Upper lobe of right lung (tissue), 1 donor: ENCODE measurements around the gene AGA. TPM values are rescaled to one million over a fixed set of nuclear protein-coding genes. Genes with fewer than 3 reads are reported as not detected.

Experiments used
- ATAC-seq: fragments of 200-7000 bp; cut with Tn5 transposase; one replicate; pipeline ENCODE4 v1.9.1; 2020; ENCODE audit warnings: mild to moderate bottlenecking, moderate library complexity
- DNase-seq: peaks from one replicate; pipeline ENCODE4 v3.0.0-alpha.2; 2020
- H3K27ac ChIP-seq: fragments of 200-600 bp; one replicate; pipeline ENCODE4 v1.8.0; 2022
- H3K27me3 ChIP-seq: fragments of 200-600 bp; one replicate; pipeline ENCODE4 v1.8.0; 2022; ENCODE audit warnings: mild to moderate bottlenecking
- H3K36me3 ChIP-seq: fragments of 200-600 bp; one replicate; pipeline ENCODE4 v1.8.0; 2022
- H3K4me1 ChIP-seq: fragments of 200-600 bp; one replicate; pipeline ENCODE4 v1.8.0; 2022
- H3K4me3 ChIP-seq: fragments of 200-600 bp; one replicate; pipeline ENCODE4 v1.8.0; 2022; ENCODE audit warnings: mild to moderate bottlenecking
- H3K9me3 ChIP-seq: fragments of 200-600 bp; one replicate; pipeline ENCODE4 v1.8.0; 2022
- CTCF ChIP-seq: fragments of 200-600 bp; IDR thresholded peaks from one replicate; pipeline ENCODE4 v1.8.0; 2022; ENCODE audit warnings: antibody characterized with exemption
- intact Hi-C: fragments of 100-400 bp; cut with DNase I; formaldehyde crosslinking; loops from one replicate; pipeline ENCODE4 v1.11.0; 2022
- total RNA-seq: library from RNA; stranded (reverse); fragmentation: NEBNext Ultra II Directional; extraction: Animal tissue kit (Norgen Biotek cat#: 25700); gene quantifications from one replicate; pipeline ENCODE4 v1.2.1, GENCODE V29; 2021
- donor health status: DM: no; HTN: yes; CAD: no; lungs with severe emphysema.

The AGA gene
- total RNA-seq, 1 donor from 2014 or later = 30.2 TPM

GRCh38 chr4:177410566-177410965, 31.7 kb downstream of the AGA start:
- DNase-seq (no peak), ATAC-seq (no peak)
- H3K9me3 ChIP-seq = no peaks in the 10 kb centered on the region
- no peak overlapping the region for H3K4me3 ChIP-seq
- intact Hi-C loops = no loop called here
- no peaks in the 10 kb centered on the region for H3K27me3 ChIP-seq
- H3K27ac ChIP-seq = no peak overlapping the region
- H3K36me3 ChIP-seq = no peaks in the 10 kb centered on the region
- H3K4me1 ChIP-seq = no peaks in the 10 kb centered on the region
- no peak for TF ChIP-seq CTCF

- H3K27ac ChIP-seq = no peak overlapping the region
- DNase-seq = no peak
- intact Hi-C loops = no loop called here
- no peak for ATAC-seq
- no peaks in the 10 kb centered on the region for H3K9me3 ChIP-seq
- no peaks in the 10 kb centered on the region for H3K4me1 ChIP-seq
- H3K4me3 ChIP-seq = no peak overlapping the region
- no peaks in the 10 kb centered on the region for H3K36me3 ChIP-seq
- H3K27me3 ChIP-seq = no peaks in the 10 kb centered on the region
- TF ChIP-seq CTCF = no peak
These were observed 34.2 kb downstream of the AGA start for GRCh38 chr4:177408023-177408422.

- Histone ChIP-seq H3K9me3 (no peaks in the 10 kb centered on the region), H3K36me3 (no peaks in the 10 kb centered on the region), H3K4me3 (no peak overlapping the region), H3K27ac (no peak overlapping the region), H3K4me1 (no peaks in the 10 kb centered on the region), H3K27me3 (no peaks in the 10 kb centered on the region)
- intact Hi-C loops = no loop called here
- TF ChIP-seq CTCF = no peak
- ATAC-seq = no peak
- DNase-seq = no peak
These were observed 36.7 kb downstream of the AGA start for GRCh38 chr4:177405508-177405907.

- no peak for DNase-seq
- H3K9me3 ChIP-seq = no peaks in the 10 kb centered on the region
- no peak for ATAC-seq
- H3K4me1 ChIP-seq = no peaks in the 10 kb centered on the region
- H3K27me3 ChIP-seq = no peaks in the 10 kb centered on the region
- no peak overlapping the region for H3K4me3 ChIP-seq
- no peak for TF ChIP-seq CTCF
- intact Hi-C loops = no loop called here
- H3K36me3 ChIP-seq = no peaks in the 10 kb centered on the region
- no peak overlapping the region for H3K27ac ChIP-seq
These were observed 37.3 kb downstream of the AGA start for GRCh38 chr4:177404986-177405385.

- Histone ChIP-seq H3K9me3 (no peaks in the 10 kb centered on the region), H3K4me1 (no peaks in the 10 kb centered on the region), H3K36me3 (no peaks in the 10 kb centered on the region), H3K27me3 (no peaks in the 10 kb centered on the region), H3K27ac (no peak overlapping the region), H3K4me3 (no peak overlapping the region)
- TF ChIP-seq CTCF = no peak
- DNase-seq (no peak), ATAC-seq (no peak)
- intact Hi-C loops = no loop called here
These were observed 37.9 kb downstream of the AGA start for GRCh38 chr4:177404342-177404741.

GRCh38 chr4:177403746-177404145, 38.5 kb downstream of the AGA start:
- intact Hi-C loops = no loop called here
- TF ChIP-seq CTCF = no peak
- ATAC-seq (no peak), DNase-seq (no peak)
- H3K27ac ChIP-seq = no peak overlapping the region
- no peaks in the 10 kb centered on the region for H3K4me1 ChIP-seq
- H3K27me3 ChIP-seq = no peaks in the 10 kb centered on the region
- no peaks in the 10 kb centered on the region for H3K36me3 ChIP-seq
- H3K4me3 ChIP-seq = no peak overlapping the region
- no peaks in the 10 kb centered on the region for H3K9me3 ChIP-seq
